ENCODE results near the gene GNAI3.

DNA sequence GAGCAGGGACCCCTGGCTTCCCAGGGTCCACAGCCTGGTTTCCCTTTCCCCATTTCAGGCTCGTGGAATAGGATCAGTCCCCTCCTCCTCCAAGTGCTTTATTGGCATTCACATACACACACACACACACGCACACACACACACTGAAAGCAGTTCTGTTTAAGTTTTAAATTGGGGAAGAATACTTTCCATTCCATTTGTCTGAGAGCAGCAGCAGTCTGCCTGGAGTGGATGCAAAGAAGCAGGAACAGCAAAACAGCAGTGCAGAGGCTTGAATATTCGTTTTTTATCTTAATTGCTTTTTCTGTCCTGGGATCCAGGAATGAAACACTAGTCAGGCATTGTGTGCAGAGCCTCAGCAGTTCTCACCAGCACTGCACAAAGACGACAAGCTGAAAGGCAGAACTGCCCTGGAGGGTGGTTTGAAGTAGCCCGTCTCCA, 47.5 kb upstream of the GNAI3 start:
- TF ChIP-seq, protein P1, sequence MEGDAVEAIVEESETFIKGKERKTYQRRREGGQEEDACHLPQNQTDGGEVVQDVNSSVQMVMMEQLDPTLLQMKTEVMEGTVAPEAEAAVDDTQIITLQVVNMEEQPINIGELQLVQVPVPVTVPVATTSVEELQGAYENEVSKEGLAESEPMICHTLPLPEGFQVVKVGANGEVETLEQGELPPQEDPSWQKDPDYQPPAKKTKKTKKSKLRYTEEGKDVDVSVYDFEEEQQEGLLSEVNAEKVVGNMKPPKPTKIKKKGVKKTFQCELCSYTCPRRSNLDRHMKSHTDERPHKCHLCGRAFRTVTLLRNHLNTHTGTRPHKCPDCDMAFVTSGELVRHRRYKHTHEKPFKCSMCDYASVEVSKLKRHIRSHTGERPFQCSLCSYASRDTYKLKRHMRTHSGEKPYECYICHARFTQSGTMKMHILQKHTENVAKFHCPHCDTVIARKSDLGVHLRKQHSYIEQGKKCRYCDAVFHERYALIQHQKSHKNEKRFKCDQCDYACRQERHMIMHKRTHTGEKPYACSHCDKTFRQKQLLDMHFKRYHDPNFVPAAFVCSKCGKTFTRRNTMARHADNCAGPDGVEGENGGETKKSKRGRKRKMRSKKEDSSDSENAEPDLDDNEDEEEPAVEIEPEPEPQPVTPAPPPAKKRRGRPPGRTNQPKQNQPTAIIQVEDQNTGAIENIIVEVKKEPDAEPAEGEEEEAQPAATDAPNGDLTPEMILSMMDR (IDR thresholded peaks at IDR 0.05): no peak
- TF ChIP-seq POLR2A (IDR thresholded peaks at IDR 0.05): no peak

Data from upper lobe of left lung (tissue), 4 donors.